Breast epithelium (tissue), 4 donors: ENCODE data around the gene CEP55. TPM values are rescaled to one million over a fixed set of nuclear protein-coding genes. Genes with fewer than 3 reads are reported as not detected.
"Not testable (repeated sequence)": the region's sequence is repeated elsewhere in the genome, so short reads cannot be mapped to it uniquely, and the experiment has no call there.

ENCODE experiments used
- DNase-seq, 2 donors: peaks; one replicate each; pipeline ENCODE4 v3.0.0-alpha.2; 2019; ENCODE audit warnings: low spot score in 2 of 2
- H3K27ac ChIP-seq, 2 donors: fragments of 200-600 bp; sonication (generic) in 1 of 2; one replicate each; pipeline ENCODE4 v1.5.1; 2016 to 2019; ENCODE audit warnings: mild to moderate bottlenecking in 1 of 2
- H3K27me3 ChIP-seq, 2 donors: fragments of 200-600 bp; sonication (generic) in 1 of 2; one replicate each; pipeline versions ENCODE4 v1.5.1 to v1.6.0; 2017 to 2019; ENCODE audit warnings: control low read depth in 1 of 2, mild to moderate bottlenecking in 1 of 2
- H3K36me3 ChIP-seq: fragments of 200-600 bp; one replicate; pipeline ENCODE4 v1.5.1; 2019
- H3K4me1 ChIP-seq, 2 donors: fragments of 200-600 bp; sonication (generic); one replicate each; pipeline ENCODE4 v1.5.1; 2016 to 2019; ENCODE audit warnings: control low read depth in 1 of 2
- H3K4me3 ChIP-seq, 3 donors: fragments of 200-600 bp; sonication (generic); 1 replicate in 2 of 3; 2 replicates in 1 of 3; pipeline ENCODE4 v1.5.1; 2016 to 2019; ENCODE audit warnings: mild to moderate bottlenecking in 3 of 3, moderate library complexity in 2 of 3
- H3K9me3 ChIP-seq, 2 donors: fragments of 200-600 bp; sonication (generic) in 1 of 2; one replicate each; pipeline ENCODE4 v1.5.1; 2016 to 2019; ENCODE audit warnings: control low read depth in 1 of 2
- POLR2A ChIP-seq: fragments of 450-650 bp; IDR thresholded peaks from one replicate; pipeline ENCODE4 v1.6.1; 2016; ENCODE audit warnings: antibody characterized with exemption, mild to moderate bottlenecking, moderate library complexity
- POLR2AphosphoS5 ChIP-seq, 3 donors: sonication (generic); formaldehyde crosslinking; IDR thresholded peaks; one replicate each; pipeline ENCODE4 v1.6.1; 2017; ENCODE audit warnings: antibody characterized with exemption in 3 of 3
- intact Hi-C: fragments of 100-400 bp; cut with DNase I; formaldehyde crosslinking; loops from one replicate; pipeline ENCODE4 v1.15.1; 2023; ENCODE audit warnings: low total_unique reads
- total RNA-seq, 3 donors: library from RNA; depleted of rRNA; stranded (reverse); fragments of >200 nt; gene quantifications; one replicate each; pipeline ENCODE4 v1.1.0, GENCODE V29; 2016
- TF ChIP-seq, protein P1 (sequence below), 3 donors: fragments of 450-650 bp; IDR thresholded peaks; one replicate each; pipeline ENCODE4 v1.5.1; 2016 to 2017; ENCODE audit warnings: antibody characterized with exemption in 3 of 3, mild to moderate bottlenecking in 3 of 3, moderate library complexity in 3 of 3

The CEP55 gene
- total RNA-seq, 3 donors from 2014 or later = 0.33 to 2.1 (median 0.73) TPM

GRCh38 chr10:93518531-93518930 lies 22.1 kb downstream of the CEP55 start:
- no peak overlapping the region for H3K27ac ChIP-seq
- intact Hi-C loops = no loop called here
- DNase-seq = no peak
- H3K4me1 ChIP-seq = no peaks in the 10 kb centered on the region
- no peaks in the 10 kb centered on the region for H3K27me3 ChIP-seq
- H3K4me3 ChIP-seq = no peak overlapping the region
- no peaks in the 10 kb centered on the region for H3K9me3 ChIP-seq
- no peaks in the 10 kb centered on the region for H3K36me3 ChIP-seq
- TF ChIP-seq, protein P1, sequence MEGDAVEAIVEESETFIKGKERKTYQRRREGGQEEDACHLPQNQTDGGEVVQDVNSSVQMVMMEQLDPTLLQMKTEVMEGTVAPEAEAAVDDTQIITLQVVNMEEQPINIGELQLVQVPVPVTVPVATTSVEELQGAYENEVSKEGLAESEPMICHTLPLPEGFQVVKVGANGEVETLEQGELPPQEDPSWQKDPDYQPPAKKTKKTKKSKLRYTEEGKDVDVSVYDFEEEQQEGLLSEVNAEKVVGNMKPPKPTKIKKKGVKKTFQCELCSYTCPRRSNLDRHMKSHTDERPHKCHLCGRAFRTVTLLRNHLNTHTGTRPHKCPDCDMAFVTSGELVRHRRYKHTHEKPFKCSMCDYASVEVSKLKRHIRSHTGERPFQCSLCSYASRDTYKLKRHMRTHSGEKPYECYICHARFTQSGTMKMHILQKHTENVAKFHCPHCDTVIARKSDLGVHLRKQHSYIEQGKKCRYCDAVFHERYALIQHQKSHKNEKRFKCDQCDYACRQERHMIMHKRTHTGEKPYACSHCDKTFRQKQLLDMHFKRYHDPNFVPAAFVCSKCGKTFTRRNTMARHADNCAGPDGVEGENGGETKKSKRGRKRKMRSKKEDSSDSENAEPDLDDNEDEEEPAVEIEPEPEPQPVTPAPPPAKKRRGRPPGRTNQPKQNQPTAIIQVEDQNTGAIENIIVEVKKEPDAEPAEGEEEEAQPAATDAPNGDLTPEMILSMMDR (IDR thresholded peaks at IDR 0.05) = no peak
- no peak for TF ChIP-seq POLR2AphosphoS5 (IDR thresholded peaks at IDR 0.05)
- no peak for TF ChIP-seq POLR2A

DNA sequence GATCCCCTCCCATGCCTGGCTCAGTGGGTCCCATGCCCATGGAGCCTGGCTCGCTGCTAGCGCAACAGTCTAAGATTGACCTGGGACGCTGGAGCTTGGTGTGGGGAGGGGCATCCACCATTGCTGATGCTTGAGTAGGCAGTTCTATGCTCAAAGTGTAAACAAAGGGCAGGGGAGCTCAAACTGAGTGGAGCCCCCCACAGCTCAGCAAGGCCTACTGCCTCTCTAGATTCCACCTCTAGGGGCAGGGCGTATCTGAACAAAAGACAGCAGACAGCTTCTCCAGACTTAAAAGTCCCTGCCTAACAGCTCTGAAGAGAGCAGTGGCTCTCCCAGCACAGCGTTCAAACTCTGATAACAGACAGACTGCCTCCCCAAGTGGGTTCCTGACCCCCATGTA lies 38.9 kb downstream of the CEP55 start:
- no peak for DNase-seq
- TF ChIP-seq POLR2AphosphoS5 (IDR thresholded peaks at IDR 0.05) (no peak), POLR2A (no peak)
- TF ChIP-seq, protein P1 (IDR thresholded peaks at IDR 0.05) = no peak
- intact Hi-C loops = no loop called here
- Histone ChIP-seq H3K9me3 (no peaks in the 10 kb centered on the region), H3K27me3 (no peaks in the 10 kb centered on the region), H3K4me1 (no peaks in the 10 kb centered on the region), H3K36me3 (no peaks in the 10 kb centered on the region), H3K4me3 (no peak overlapping the region), H3K27ac (no peak overlapping the region)

DNA sequence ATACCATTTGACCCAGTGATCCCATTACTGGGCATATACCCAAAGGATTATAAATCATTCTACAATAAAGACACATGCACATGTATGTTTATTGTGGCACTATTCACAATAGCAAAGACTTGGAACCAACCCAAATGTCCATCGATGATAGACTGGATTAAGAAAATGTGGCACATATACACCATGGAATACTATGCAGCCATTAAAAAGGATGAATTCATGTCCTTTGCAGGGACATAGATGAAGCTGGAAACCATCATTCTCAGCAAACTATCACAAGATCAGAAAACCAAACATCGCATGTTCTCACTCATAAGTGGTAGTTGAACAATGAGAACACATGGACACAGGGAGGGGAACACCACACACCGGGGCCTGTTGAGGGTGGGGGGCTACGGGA lies 44.5 kb downstream of the CEP55 start:
- intact Hi-C loops, H3K4me3 ChIP-seq, H3K9me3 ChIP-seq, H3K27ac ChIP-seq, H3K4me1 ChIP-seq, H3K27me3 ChIP-seq, H3K36me3 ChIP-seq, DNase-seq: not testable (repeated sequence)

DNA sequence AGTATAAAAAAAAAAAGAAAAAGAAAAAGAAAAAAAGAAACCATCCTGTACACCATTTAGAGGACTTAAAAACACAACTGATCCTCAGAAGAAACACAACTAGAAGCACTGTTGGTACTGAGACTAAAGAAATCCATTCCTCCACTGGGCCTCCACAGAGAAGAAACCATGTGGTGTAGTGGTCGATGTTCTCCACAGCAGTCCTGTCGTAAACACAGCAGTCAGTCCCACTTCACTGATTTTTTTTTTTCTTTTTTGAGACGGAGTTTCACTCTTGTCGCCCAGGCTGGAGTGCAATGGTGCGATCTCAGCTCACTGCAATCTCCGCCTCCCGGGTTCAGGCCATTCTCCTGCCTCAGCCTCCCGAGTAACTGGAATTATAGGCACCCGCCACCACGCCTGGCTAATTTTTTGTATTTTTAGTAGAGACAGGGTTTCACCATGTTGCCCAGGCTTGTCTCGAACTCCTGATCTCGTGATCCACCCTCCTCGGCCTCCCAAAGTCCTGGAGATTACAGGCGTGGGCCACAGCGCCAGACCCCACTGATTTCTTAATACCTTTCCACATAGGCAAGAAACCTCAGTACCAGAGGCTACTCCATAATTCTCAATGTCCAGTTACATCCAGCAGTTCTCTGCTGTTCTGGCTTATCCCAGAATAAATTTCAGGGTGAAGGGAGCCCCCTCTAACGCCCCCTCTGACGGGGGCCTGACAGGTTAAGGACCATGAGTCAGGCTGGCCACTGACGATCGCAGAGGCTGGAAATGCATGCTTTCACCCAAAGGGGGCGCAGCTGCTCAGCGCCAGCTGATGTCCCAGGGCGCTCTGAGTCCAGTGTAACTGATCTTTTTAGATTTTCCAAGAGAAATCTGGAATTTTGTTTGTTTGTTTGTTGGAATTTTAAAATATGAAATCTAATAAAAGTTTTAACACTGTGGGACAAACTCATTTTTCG lies 45.3 kb downstream of the CEP55 start:
- no peaks in the 10 kb centered on the region for H3K36me3 ChIP-seq
- no peaks in the 10 kb centered on the region for H3K9me3 ChIP-seq
- H3K27ac ChIP-seq = no peak overlapping the region
- H3K4me3 ChIP-seq = peak overlapping the region in 2 of 3 donors; percentile 24 to 41
- intact Hi-C loops = no loop called here
- H3K4me1 ChIP-seq = no peaks in the 10 kb centered on the region
- no peaks in the 10 kb centered on the region for H3K27me3 ChIP-seq
- TF ChIP-seq POLR2A (no peak), POLR2AphosphoS5 (IDR thresholded peaks at IDR 0.05) (no peak)
- TF ChIP-seq, protein P1 (IDR thresholded peaks at IDR 0.05) = peak in 2 of 3 donors; percentile 27 to 64
- no peak for DNase-seq

- intact Hi-C loops = no loop called here
- H3K4me1 ChIP-seq = no peaks in the 10 kb centered on the region
- DNase-seq = no peak
- H3K4me3 ChIP-seq = peak overlapping the region in 2 of 3 donors; percentile 24 to 41
- H3K36me3 ChIP-seq = no peaks in the 10 kb centered on the region
- H3K27ac ChIP-seq = no peak overlapping the region
- no peaks in the 10 kb centered on the region for H3K9me3 ChIP-seq
- no peaks in the 10 kb centered on the region for H3K27me3 ChIP-seq
- no peak for TF ChIP-seq POLR2AphosphoS5 (IDR thresholded peaks at IDR 0.05)
- TF ChIP-seq, protein P1 (IDR thresholded peaks at IDR 0.05) = no peak
- TF ChIP-seq POLR2A = no peak
Observed at GRCh38 chr10:93542358-93542791, 46.0 kb downstream of the CEP55 start.

DNA sequence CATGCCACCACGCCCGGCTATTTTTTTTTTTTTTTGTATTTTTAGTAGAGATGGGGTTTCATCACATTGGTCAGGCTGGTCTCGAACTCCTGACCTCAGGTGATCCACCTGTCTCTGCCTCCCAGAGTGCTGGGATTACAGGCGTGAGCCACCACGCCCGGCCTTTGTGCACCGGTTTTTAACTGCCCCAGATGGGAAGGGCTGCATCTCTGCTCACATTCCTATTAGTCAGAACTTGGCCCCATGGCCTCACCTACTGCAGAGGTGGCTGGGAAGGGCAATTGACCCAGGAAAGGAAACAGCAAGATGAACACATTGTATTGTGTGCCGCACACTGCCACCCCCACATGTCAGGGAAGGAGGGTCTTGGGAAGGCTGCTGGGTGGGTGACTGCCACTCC lies 50.6 kb downstream of the CEP55 start:
- DNase-seq, H3K27me3 ChIP-seq, intact Hi-C loops: not testable (repeated sequence)

More for the DNA sequence above, 50.6 kb downstream of the CEP55 start:
- not testable (repeated sequence) for H3K4me1 ChIP-seq, H3K27ac ChIP-seq, H3K9me3 ChIP-seq, H3K36me3 ChIP-seq, H3K4me3 ChIP-seq
